Measurements from ENCODE around the gene ROR1. TPM values are rescaled to one million over a fixed set of nuclear protein-coding genes. Genes with fewer than 3 reads are reported as not detected.

ROR1 gene
- polyA plus RNA-seq, 1 of the 3 experiments (the other 2 are of a cell fraction) = 4.0 TPM

DNA sequence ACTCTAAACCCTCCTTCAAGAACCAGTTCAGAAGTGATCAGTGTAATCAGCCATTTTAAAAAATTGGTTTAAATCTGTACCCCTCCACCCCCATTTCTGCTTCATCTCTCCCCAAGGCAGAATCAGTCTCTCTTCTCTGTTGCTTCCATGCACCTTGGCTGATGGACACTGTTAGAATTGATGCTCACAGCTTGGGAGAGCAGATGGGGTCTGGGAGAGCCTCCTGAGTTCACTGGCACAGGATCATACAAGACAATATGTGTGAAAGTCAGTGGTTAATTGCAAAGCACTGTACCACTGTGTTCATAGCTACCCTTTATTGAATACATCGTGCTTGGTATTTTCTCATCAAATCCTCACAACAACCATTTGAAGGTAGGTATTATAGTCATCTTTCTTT is 140.9 kb downstream of the ROR1 start:
- Histone ChIP-seq H2AFZ (ENCODE audit: low read depth) (no peak overlapping the region), H3K79me2 (ENCODE audit: insufficient read depth) (no peaks in the 10 kb centered on the region), H3F3A (replicated peaks; ENCODE audit: insufficient read depth) (peaks cover 6% of the 10 kb centered on the region), H3K4me1 (ENCODE audit: control insufficient read depth in 1 of 2, insufficient read depth in 2 of 2, low read depth in 1 of 2, low read length in 1 of 2) (peaks cover 0 to 25% of the 10 kb centered on the region in 2 experiments; a peak in 3 of 4 replicates), H3K27me3 (ENCODE audit: insufficient read depth) (no peaks in the 10 kb centered on the region), H3K9me2 (no peaks in the 10 kb centered on the region), H3K9ac (no peak overlapping the region), H3K36me3 (replicated peaks in 1 of 2; ENCODE audit: control insufficient read depth in 1 of 2, insufficient read depth in 2 of 2, low read length in 1 of 2) (no peaks in the 10 kb centered on the region), H3K9me3 (no peaks in the 10 kb centered on the region), H4K20me1 (ENCODE audit: insufficient read depth) (no peaks in the 10 kb centered on the region), H3K4me2 (no peak overlapping the region), H3K4me3 (ENCODE audit: low read depth in 2 of 2, low read length in 1 of 2) (no peak overlapping the region), H3K27ac (ENCODE audit: low read depth in 2 of 2, low read length in 1 of 2) (no peak overlapping the region)
- TF ChIP-seq JUND (IDR thresholded peaks at IDR 0.05) (no peak), NFIC (IDR thresholded peaks at IDR 0.05; ENCODE audit: borderline replicate concordance) (no peak), TAF1 (IDR thresholded peaks at IDR 0.05; ENCODE audit: borderline replicate concordance, low read depth, low read length) (no peak), RCOR1 (IDR thresholded peaks at IDR 0.05; ENCODE audit: low read length) (no peak), FOXM1 (IDR thresholded peaks at IDR 0.05; ENCODE audit: low read depth) (no peak), TEAD4 (IDR thresholded peaks at IDR 0.05; ENCODE audit: borderline replicate concordance, insufficient read depth) (no peak), YY1 (IDR thresholded peaks at IDR 0.05; ENCODE audit: low read depth) (no peak), RFX5 (IDR thresholded peaks at IDR 0.05; ENCODE audit: low read length) (no peak), MXI1 (IDR thresholded peaks at IDR 0.05; ENCODE audit: low read depth, low read length) (no peak), FOXJ3 (CRISPR knock-in tag; IDR thresholded peaks at IDR 0.05) (no peak), EP300 (IDR thresholded peaks at IDR 0.05; ENCODE audit: borderline replicate concordance in 1 of 2, low read depth in 1 of 2, low read length in 1 of 2) (no peak), FOSL2 (IDR thresholded peaks at IDR 0.05; ENCODE audit: borderline replicate concordance, low read depth) (no peak), POLR2AphosphoS5 (IDR thresholded peaks at IDR 0.05; ENCODE audit: low read depth, low read length) (no peak), GABPA (IDR thresholded peaks at IDR 0.05; ENCODE audit: low read depth) (no peak), MEF2A (IDR thresholded peaks at IDR 0.05; ENCODE audit: borderline replicate concordance, low read depth) (no peak)
- TF ChIP-seq, protein P1, sequence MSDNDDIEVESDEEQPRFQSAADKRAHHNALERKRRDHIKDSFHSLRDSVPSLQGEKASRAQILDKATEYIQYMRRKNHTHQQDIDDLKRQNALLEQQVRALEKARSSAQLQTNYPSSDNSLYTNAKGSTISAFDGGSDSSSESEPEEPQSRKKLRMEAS (IDR thresholded peaks at IDR 0.05; ENCODE audit: low read depth) = no peak
- TF ChIP-seq, protein P2, sequence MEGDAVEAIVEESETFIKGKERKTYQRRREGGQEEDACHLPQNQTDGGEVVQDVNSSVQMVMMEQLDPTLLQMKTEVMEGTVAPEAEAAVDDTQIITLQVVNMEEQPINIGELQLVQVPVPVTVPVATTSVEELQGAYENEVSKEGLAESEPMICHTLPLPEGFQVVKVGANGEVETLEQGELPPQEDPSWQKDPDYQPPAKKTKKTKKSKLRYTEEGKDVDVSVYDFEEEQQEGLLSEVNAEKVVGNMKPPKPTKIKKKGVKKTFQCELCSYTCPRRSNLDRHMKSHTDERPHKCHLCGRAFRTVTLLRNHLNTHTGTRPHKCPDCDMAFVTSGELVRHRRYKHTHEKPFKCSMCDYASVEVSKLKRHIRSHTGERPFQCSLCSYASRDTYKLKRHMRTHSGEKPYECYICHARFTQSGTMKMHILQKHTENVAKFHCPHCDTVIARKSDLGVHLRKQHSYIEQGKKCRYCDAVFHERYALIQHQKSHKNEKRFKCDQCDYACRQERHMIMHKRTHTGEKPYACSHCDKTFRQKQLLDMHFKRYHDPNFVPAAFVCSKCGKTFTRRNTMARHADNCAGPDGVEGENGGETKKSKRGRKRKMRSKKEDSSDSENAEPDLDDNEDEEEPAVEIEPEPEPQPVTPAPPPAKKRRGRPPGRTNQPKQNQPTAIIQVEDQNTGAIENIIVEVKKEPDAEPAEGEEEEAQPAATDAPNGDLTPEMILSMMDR (IDR thresholded peaks at IDR 0.05) = no peak
- TF ChIP-seq, protein P3, sequence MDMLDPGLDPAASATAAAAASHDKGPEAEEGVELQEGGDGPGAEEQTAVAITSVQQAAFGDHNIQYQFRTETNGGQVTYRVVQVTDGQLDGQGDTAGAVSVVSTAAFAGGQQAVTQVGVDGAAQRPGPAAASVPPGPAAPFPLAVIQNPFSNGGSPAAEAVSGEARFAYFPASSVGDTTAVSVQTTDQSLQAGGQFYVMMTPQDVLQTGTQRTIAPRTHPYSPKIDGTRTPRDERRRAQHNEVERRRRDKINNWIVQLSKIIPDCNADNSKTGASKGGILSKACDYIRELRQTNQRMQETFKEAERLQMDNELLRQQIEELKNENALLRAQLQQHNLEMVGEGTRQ (IDR thresholded peaks at IDR 0.05; ENCODE audit: borderline replicate concordance, low read depth, low read length) = no peak
- TF ChIP-seq, protein P4, sequence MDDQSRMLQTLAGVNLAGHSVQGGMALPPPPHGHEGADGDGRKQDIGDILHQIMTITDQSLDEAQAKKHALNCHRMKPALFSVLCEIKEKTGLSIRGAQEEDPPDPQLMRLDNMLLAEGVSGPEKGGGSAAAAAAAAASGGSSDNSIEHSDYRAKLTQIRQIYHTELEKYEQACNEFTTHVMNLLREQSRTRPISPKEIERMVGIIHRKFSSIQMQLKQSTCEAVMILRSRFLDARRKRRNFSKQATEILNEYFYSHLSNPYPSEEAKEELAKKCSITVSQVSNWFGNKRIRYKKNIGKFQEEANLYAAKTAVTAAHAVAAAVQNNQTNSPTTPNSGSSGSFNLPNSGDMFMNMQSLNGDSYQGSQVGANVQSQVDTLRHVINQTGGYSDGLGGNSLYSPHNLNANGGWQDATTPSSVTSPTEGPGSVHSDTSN (IDR thresholded peaks at IDR 0.05) = no peak
- TF ChIP-seq, protein P5, sequence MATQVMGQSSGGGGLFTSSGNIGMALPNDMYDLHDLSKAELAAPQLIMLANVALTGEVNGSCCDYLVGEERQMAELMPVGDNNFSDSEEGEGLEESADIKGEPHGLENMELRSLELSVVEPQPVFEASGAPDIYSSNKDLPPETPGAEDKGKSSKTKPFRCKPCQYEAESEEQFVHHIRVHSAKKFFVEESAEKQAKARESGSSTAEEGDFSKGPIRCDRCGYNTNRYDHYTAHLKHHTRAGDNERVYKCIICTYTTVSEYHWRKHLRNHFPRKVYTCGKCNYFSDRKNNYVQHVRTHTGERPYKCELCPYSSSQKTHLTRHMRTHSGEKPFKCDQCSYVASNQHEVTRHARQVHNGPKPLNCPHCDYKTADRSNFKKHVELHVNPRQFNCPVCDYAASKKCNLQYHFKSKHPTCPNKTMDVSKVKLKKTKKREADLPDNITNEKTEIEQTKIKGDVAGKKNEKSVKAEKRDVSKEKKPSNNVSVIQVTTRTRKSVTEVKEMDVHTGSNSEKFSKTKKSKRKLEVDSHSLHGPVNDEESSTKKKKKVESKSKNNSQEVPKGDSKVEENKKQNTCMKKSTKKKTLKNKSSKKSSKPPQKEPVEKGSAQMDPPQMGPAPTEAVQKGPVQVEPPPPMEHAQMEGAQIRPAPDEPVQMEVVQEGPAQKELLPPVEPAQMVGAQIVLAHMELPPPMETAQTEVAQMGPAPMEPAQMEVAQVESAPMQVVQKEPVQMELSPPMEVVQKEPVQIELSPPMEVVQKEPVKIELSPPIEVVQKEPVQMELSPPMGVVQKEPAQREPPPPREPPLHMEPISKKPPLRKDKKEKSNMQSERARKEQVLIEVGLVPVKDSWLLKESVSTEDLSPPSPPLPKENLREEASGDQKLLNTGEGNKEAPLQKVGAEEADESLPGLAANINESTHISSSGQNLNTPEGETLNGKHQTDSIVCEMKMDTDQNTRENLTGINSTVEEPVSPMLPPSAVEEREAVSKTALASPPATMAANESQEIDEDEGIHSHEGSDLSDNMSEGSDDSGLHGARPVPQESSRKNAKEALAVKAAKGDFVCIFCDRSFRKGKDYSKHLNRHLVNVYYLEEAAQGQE (IDR thresholded peaks at IDR 0.05; ENCODE audit: low read depth, low read length) = no peak
- 100% methylated on average over 1 of the region's 1 CpG for WGBS (ENCODE audit: low lambda C conversion rate)
- POLR2A ChIA-PET = interaction anchor here (0.9 to 1.0 kb wide), 2 partner anchors 23 to 161 kb away, joined by 3 read pairs; no protein-coding TSS in a partner anchor
- no peak for DNase-seq
- CTCF ChIA-PET = interaction anchor here (0.9 to 3.2 kb wide), 15 partner anchors 10 to 332 kb away, joined by 3 to 22 read pairs (median 4); partner anchors contain the start of gene ROR1
